K562 (cell line): ENCODE results near the gene SPTLC2. TPM values are rescaled to one million over a fixed set of nuclear protein-coding genes. Genes with fewer than 3 reads are reported as not detected.
A peak's percentile ranks its signal among the peaks of the same experiment; 100 is the strongest.

Experiments used
- DACH1 ChIP-seq: fragments of 450-650 bp; IDR thresholded peaks from 2 replicates; pipeline ENCODE4 v1.6.1; 2018; ENCODE audit not compliant: partially characterized antibody
- KLF13 ChIP-seq: fragments of 450-650 bp; IDR thresholded peaks from 2 replicates; pipeline ENCODE4 v1.6.1; 2016; ENCODE audit warnings: missing genetic modification characterization, low read depth, mild to moderate bottlenecking, missing compliant biosample characterization, moderate library complexity, borderline replicate concordance
- NCOA4 ChIP-seq: fragments of 450-650 bp; IDR thresholded peaks from 2 replicates; pipeline ENCODE4 v1.6.1; 2018; ENCODE audit warnings: mild to moderate bottlenecking; ENCODE audit not compliant: partially characterized antibody
- NFE2L1 ChIP-seq: fragments of 450-650 bp; IDR thresholded peaks from 2 replicates; pipeline ENCODE4 v1.6.1; 2016; ENCODE audit warnings: missing genetic modification characterization, low read depth, mild to moderate bottlenecking, missing compliant biosample characterization, moderate library complexity, borderline replicate concordance
- NFXL1 ChIP-seq: fragments of 450-650 bp; formaldehyde crosslinking; IDR thresholded peaks from 2 replicates; pipeline ENCODE4 v1.4.0; 2021; ENCODE audit warnings: mild to moderate bottlenecking
- RCOR1 ChIP-seq, 2 experiments: IDR thresholded peaks; 2 replicates each; pipeline ENCODE4 v1.6.1; 2012; ENCODE audit warnings: low read depth in 2 of 2, low read length in 2 of 2, borderline replicate concordance in 1 of 2, improper control_type of control experiment in 1 of 2
- polyA plus RNA-seq, 8 experiments: library from polyadenylated mRNA; depleted of rRNA in 4 of 8; stranded (reverse) in 5 of 8; unstranded in 3 of 8; fragments of >200 nt; fragmentation: Nextera tagmentation in 2 of 8; fragmentation: Illumina TruSeq in 1 of 8; extraction: Ambion mirVana in 2 of 8; extraction: Trizol in 1 of 8; gene quantifications; 2 replicates each; pipeline versions ENCODE4 v1.2.1 to v1.2.3, GENCODE V29; 2011 to 2014; ENCODE audit warnings: inconsistent platforms in 1 of 8, missing spikeins in 1 of 8
- total RNA-seq, 7 experiments: library from RNA; depleted of rRNA in 6 of 7; stranded (reverse); fragments of >200 nt in 6 of 7; fragmentation: Illumina TruSeq in 2 of 7; extraction: Trizol in 2 of 7; gene quantifications; 2 replicates each; pipeline versions ENCODE4 v1.2.1 to v1.2.3, GENCODE V29; 2011 to 2021; ENCODE audit warnings: low replicate concordance in 1 of 7
- TF ChIP-seq, protein P1 (sequence below), 3 experiments: fragments of 200-800 bp in 1 of 3; fragments of 250-450 bp in 1 of 3; fragments of 450-650 bp in 1 of 3; sonication (Bioruptor Pico) in 1 of 3; sonication (Bioruptor generic) in 1 of 3; formaldehyde crosslinking in 1 of 3; IDR thresholded peaks; 2 replicates each; pipeline versions ENCODE4 v1.6.1 to v1.8.0; 2016 to 2022; ENCODE audit warnings: mild to moderate bottlenecking in 2 of 3, missing genetic modification characterization in 2 of 3, missing compliant biosample characterization in 1 of 3, moderate library complexity in 1 of 3
- TF ChIP-seq, protein P2 (sequence below): fragments of 450-650 bp; IDR thresholded peaks from 2 replicates; pipeline ENCODE4 v1.6.1; 2016

SPTLC2 gene
- total and polyA plus RNA-seq, 9 of the 15 experiments (the other 6 are each of a cell fraction or from before 2014, with no cell fraction given), result 4.5 to 30.4 (median 14.0) TPM

DNA sequence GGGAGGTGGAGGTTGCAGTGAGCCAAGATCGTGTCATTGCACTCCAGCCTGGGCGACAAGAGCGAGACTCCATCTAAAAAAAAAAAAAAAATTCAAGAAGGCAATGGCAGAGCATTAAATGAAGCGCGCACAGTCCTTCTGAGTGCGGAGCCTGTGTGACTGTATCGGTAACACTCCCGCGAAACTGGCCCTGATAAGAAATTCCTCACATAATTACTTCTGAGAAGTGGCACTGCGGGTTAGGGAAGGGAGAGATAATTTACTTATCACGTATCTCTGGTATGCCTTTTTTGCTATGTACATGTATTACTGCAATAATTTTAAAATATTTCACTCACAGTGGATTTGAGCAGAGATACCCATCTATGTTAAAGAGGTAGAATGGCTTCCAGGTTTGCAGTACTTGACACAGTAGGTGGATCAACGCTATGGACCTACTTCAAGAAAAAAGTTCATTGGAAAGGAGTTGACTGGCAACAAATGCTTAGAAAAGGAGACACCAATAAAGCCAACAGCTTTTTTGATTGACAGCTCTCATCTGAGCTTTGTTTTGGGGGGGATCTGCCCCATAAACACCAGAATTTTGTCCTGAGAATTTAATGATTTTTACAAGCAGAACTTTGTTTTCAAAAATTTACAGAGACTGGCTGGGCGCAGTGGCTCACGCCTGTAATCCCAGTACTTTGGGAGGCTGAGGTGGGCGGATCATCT lies 29.2 kb upstream of the SPTLC2 start (continued):
- TF ChIP-seq KLF13 (no peak), DACH1 (no peak), NFXL1 (CRISPR knock-in tag) (no peak), RCOR1 (IDR thresholded peaks at IDR 0.05; ENCODE audit: borderline replicate concordance in 1 of 2, low read depth in 2 of 2, low read length in 2 of 2) (peak in 1 of 2 experiments; percentile 60; a peak in 1 of 4 replicates), NCOA4 (no peak), NFE2L1 (no peak)
- TF ChIP-seq, protein P1, sequence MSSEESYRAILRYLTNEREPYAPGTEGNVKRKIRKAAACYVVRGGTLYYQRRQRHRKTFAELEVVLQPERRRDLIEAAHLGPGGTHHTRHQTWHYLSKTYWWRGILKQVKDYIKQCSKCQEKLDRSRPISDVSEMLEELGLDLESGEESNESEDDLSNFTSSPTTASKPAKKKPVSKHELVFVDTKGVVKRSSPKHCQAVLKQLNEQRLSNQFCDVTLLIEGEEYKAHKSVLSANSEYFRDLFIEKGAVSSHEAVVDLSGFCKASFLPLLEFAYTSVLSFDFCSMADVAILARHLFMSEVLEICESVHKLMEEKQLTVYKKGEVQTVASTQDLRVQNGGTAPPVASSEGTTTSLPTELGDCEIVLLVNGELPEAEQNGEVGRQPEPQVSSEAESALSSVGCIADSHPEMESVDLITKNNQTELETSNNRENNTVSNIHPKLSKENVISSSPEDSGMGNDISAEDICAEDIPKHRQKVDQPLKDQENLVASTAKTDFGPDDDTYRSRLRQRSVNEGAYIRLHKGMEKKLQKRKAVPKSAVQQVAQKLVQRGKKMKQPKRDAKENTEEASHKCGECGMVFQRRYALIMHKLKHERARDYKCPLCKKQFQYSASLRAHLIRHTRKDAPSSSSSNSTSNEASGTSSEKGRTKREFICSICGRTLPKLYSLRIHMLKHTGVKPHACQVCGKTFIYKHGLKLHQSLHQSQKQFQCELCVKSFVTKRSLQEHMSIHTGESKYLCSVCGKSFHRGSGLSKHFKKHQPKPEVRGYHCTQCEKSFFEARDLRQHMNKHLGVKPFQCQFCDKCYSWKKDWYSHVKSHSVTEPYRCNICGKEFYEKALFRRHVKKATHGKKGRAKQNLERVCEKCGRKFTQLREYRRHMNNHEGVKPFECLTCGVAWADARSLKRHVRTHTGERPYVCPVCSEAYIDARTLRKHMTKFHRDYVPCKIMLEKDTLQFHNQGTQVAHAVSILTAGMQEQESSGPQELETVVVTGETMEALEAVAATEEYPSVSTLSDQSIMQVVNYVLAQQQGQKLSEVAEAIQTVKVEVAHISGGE (CRISPR knock-in tag; IDR thresholded peaks at IDR 0.05), result no peak
- TF ChIP-seq, protein P2, sequence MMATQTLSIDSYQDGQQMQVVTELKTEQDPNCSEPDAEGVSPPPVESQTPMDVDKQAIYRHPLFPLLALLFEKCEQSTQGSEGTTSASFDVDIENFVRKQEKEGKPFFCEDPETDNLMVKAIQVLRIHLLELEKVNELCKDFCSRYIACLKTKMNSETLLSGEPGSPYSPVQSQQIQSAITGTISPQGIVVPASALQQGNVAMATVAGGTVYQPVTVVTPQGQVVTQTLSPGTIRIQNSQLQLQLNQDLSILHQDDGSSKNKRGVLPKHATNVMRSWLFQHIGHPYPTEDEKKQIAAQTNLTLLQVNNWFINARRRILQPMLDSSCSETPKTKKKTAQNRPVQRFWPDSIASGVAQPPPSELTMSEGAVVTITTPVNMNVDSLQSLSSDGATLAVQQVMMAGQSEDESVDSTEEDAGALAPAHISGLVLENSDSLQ, result peak; percentile 93
